Activated gamma-delta T cell treated with Interleukin-2 at 50 U/mL for 16 hours (primary cell): ENCODE results near the gene CFAP52.
"Not testable (repeated sequence)": the region's sequence is repeated elsewhere in the genome, so short reads cannot be mapped to it uniquely, and the experiment has no call there.

Source experiments
- DNase-seq: peaks from one replicate; pipeline ENCODE4 v3.0.0-alpha.2; 2020

The CFAP52 gene

DNA sequence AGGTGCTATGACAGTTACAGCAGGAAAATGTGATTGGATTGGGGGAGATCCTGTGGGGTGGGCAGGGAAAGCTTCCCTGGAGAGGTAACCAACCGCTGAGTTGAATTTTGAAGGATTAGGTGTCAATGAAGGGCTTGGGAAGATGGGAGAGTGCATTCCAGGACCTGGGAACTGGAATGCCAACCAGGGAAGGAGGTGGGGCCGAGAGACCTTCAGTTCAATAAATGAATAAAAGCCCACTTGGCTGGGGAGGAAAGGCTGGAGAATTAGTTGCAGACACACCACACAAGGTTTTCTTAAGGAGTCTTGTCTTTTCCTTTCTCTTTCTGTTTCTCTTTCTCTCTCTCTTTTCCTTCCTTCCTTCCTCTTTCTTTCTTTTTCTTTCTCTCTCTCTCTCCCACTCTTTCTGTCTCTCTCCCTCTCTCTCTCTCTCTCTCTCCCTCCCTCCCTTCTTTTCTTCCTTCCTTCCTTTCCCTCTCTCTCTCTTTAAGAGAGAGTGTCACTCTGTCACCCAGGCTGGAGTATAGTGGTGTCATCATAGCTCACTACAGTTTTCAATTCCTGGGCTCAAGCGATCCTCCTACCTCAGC is 72.2 kb downstream of the CFAP52 start:
- DNase-seq = no peak

DNA sequence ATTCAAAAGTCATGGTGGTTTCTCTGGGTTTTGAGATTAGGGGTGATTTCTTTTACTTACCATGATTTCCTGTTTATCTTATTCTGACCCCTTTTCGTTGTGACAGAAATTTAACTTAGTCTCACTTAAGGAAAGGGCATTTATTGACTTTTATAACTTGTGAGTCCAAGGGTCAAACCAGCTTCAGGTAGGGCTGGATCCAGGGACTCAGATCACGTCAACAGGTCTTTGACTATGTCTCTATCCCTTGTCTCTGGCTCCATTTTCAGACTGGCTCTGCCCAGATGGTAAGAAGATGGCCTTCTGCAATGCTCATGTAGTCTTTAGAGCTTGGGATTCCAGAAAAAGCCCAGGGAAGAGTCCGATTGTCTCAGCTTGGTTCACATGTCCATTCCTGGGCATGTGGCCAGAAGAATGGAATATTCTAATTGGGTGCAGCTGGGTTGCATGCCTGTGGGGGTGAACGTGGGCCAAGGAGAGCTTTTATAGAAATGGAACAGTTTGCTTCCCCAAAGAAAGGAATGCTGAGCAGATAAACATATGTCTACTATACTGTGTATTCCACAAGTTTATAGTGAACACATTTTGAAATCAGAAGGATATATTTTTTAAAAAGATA is 82.3 kb downstream of the CFAP52 start:
- DNase-seq = no peak

DNA sequence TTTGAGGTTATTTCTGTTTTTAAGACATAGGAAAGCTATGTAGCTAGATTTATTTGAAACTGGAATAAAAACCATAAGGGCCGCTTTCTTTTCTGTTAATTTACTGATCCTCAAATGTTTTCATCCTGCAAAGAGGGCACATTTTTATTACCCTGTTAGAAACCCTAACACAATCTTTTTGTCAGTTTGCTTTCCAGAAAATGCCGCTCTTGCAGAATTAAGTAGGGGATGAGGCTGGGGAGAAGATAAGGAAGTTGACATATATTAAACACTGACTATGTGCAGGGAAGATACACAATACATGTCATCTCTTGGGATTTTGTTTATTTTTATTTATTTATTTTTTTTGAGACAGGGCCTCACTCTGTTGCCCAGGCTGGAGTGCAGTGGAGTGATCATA is 84.6 kb downstream of the CFAP52 start:
- no peak for DNase-seq

DNA sequence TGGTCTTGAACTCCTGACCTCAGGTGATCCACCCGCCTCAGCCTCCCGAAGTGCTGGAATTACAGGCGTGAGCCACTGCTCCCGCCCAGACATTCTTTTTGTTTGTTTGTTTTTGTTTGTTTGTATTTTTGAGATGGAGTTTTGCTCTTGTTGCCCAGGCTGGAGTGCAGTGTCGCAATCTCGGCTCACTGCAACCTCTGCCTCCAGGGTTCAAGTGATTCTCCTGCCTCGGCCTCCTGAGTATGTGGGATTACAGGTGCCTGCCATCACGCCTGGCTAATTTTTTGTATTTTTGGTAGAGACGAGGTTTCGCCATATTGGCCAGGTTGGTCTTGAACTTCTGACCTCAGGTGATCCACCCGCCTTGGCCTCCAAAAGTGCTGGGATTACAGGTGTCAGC is 87.1 kb downstream of the CFAP52 start:
- DNase-seq = not testable (repeated sequence)

DNA sequence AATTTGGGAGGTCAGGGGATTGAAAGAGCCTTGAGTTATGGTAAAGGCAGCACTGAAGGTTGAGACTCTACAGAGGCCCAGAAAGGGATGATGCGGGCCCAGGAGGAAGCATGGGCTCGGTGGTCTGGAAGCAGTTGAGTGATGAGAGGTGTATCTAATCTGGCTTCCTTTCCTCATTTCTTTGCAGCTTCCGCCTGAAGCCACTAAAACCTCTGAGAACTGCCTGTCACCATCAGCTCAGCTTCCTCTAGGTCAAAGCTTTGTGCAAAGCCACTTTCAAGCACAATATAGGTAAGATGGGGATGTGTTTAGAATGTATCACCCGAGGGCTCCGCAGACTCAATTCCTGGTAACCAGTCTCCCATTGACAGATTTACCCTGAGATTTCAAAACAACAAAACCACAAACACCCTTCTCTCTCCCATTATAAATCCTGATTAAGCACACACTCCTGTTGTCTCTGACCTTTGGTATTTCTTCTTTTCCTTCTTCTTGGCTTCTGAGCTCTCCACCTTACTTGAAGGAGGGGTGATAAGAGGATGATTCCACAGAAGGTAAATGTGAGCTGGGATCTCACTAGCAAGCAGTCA is 90.1 kb downstream of the CFAP52 start:
- DNase-seq = no peak

DNA sequence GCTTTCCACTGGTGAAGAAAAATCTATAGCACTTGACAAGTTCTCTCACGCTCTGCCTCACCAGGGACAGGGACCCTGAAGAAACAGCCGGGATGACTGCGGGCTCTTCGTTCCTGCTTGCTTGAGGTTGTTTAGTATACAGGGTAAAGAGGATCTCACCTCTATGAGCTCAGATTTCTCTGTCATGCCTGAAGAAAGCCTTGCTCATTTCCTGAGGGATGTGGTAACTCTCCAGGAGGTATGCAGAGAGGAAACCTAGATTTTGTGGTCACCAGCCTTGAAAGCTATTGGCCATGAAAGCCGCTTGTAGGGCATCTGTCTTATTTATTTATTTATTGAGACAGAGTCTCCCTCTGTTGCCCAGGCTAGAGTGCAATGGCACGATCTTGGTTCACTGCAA is 92.1 kb downstream of the CFAP52 start:
- DNase-seq = no peak

DNA sequence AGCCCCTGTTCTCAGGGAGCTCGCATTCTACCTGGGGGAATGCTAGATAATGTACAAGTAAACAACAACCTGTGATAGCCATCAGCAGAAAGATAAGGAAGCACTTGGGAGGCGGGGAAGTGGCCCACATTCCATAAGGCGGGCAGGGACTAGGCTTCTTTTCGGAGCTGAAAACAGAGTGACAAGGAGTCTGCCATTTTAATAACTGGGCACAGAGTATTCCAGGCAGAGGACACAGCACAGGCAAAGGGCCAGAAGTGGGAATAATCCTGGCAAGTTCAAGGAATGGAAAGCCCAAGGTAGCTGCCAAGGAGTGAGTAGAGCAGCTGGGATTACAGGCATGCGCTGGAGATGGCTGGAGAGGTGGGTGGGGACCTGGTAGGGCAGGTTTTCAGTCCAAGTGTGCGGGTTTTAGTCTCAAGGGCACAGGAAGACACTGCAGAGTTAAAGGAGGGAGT is 93.1 kb downstream of the CFAP52 start:
- DNase-seq = no peak

DNA sequence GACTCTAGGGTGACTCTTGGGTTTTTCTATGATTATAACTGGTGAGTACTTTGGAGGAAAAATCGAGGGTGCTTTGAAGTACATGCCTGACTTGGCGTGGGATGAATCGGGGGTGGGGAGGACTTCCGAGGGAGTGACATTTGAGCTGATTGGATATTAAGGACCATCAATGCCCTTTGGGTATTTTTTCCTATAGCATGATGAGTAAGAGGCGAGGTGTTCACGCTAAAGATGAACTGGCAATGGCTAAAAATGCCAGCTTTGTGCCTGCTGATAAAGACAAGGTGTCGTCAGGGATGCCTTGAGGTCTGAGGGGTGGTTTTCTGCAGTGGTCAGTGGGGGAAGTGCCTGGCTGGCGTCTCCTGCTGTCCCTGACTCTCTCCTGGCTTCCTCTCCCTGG is 94.2 kb downstream of the CFAP52 start:
- no peak for DNase-seq

DNA sequence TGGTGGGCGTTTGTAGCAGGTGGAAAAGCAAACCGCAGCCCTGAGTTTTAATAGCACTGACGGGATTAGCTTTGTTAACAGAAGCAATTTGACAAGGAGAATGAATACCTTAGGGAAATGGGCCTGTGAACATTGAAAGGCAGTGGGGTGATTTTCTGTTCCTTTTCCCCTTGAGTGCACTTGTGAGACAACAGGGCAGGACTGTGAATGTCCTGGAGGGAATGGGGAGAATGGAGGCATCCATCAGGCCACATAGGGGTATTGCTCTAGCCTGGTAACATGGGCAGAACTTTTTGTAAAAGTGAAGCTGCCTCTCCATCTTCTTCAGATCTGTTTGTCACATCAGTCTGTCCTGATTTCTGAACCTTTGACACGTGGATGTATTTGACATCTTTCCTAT is 95.1 kb downstream of the CFAP52 start:
- no peak for DNase-seq

DNA sequence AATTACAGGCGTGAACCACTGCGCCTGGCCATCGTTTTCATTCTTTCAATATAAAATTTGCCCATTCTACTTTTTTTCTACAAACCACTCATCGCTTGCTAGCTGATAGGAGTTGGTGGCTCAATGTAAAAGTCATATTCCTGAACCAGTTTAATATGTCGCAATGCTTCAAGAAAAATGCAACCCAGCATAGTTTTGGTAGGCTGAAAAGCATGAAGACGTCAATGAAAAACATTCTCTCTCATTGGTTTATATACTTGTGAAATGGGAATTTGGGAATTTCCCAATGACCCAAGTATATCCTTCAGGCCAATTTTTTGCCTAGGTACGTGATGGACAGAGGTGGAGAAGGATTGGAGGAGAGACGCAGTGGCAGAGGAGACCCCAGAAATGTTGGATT is 95.8 kb downstream of the CFAP52 start:
- no peak for DNase-seq

DNA sequence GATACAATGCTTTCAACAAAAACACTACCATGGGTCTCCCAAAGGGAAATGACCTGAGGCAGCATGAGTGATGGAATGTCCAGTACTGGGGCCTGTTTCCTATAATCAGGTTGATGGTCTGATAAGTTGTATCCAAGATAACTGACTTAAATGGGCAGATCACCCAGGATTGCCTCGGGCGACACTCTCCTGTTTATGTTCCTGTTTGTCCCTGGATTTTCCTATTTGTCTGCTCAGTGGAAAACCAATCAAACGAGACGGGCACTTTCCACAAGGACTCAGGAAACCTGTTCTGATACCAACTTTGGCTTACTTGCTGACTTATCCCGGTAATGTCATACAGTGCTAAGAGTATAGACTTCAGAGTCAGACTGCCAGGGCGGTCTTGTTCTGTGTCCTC is 96.2 kb downstream of the CFAP52 start:
- DNase-seq = no peak

DNA sequence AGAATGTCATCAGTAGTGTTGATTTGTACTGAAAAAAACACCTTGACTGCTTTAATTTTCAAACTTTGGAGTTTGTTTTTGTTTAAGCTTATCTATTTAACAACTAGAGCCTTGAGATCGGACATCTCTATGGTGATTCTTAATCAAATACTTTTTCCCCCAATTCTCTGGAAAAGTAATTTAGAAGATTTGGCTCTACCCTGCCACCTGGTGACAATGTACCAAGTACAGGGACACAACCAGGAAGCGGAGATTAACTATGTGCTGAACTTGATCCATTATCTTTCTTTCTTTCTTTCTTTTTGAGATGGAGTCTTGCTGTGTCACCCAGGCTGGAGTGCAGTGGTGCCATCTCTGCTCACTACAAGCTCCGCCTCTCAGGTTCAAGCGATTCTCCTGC is 99.6 kb downstream of the CFAP52 start:
- no peak for DNase-seq

DNA sequence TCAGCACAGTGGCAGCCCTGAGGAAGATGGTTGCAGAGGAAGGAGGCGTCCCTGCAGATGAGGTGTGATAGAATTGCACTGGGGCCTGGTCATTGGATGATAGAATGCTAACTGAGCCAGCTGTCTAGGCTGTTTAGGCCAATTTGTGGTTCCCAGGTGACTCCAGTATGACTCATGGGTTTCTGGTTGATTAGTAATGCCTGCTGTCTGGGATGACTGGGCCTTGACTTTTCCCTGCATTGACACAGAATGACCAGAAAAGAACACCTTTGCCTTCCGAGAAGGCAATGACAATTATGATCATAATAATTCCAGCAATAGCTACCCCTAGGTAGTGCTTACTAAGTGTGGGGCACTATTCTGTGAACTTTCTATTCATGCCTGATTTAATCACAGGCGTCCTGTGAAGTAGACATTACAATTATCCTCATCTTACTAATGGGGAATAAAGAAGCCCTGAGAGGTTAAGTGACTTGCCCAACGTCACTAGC is 100.4 kb downstream of the CFAP52 start:
- DNase-seq = no peak

DNA sequence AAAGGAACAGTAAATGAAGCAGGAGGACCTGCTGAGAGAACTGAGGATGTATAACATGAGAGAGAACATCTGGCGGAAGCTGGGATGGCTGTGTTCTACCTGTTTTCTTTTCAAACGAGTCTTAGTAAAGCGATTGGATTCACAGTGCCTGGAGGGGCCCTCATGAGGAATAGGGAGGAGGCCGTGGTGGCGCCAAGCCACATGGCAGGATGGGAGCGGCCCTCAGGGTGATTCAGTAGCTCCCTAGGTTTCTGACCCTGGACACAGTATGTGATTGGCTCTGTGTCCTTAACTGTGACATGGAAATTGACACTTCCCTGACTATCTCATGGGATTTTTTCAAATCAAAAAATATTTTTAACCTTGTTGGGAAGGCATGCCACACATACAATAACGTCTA is 101.0 kb downstream of the CFAP52 start:
- DNase-seq = no peak

DNA sequence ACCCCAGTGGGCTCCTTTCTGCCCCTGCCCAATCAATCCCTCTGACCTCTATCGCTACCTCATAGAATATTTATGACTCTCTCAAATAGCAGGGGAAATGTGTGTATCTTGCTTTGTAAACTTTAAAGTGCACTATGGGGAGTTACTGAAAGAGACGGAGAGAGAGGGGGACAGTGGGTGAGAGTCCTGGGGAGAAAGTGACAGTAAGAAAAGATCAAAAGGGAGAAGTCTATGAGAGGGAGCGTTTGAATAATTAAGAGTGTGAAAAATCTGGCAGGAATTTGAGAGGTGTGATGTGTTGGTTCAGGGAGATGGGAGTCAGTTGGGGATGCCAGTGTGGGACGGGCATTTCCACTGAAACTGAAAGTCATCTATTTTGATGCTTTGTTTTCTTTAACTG is 101.5 kb downstream of the CFAP52 start:
- DNase-seq = no peak

DNA sequence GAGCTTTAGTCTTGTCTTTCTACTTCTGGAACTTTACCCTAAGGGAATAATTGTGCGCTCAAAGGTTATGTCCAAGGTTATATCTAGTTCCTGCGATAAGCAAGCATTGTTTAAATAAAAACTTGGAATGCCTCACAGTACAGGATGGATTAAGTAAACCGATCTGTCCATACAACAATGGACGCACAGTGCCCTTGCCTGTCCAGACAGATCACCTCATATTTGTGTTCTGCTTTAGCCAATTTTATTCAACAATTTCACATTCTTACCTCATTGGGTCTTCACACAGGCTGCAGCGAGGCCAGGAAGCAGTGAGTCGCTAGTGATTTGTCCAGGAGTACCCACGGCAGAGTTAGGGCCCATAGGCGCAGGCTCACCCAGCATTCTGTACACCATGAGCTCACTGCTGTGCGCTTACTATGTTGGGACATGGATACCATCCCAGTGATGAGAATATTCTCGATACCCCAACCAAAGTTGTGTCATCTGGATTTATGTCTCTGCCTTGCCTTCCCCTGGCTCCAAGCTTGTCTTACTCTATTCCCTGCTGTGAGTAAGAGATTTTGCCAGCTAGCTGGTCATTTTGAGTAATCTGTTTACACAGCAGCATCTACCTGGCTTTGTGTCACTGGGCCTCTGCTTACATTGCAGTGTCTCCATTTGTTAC is 108.6 kb downstream of the CFAP52 start:
- no peak for DNase-seq
